ENCODE results near the gene SAMD3.
A peak's percentile ranks its signal among the peaks of the same experiment; 100 is the strongest.

The SAMD3 gene

GRCh38 chr6:130113201-130113710, 109.5 kb downstream of the SAMD3 start:
- H3K4me1 Mint-ChIP-seq (ENCODE audit: low read depth): peaks cover 27% of the 10 kb centered on the region
- peaks cover 5% of the 10 kb centered on the region for H3K9me3 Mint-ChIP-seq
- peaks cover 51% of the 10 kb centered on the region for H3K36me3 Mint-ChIP-seq (ENCODE audit: low read depth)
- H3K4me3 Mint-ChIP-seq: no peak overlapping the region
- no peak overlapping the region for H3K27ac Mint-ChIP-seq
- no peaks in the 10 kb centered on the region for H3K27me3 Mint-ChIP-seq

GRCh38 chr6:130111031-130111430, 111.7 kb downstream of the SAMD3 start:
- Mint-ChIP-seq H3K9me3 (peaks cover 5% of the 10 kb centered on the region), H3K36me3 (ENCODE audit: low read depth) (peaks cover 56% of the 10 kb centered on the region), H3K4me1 (ENCODE audit: low read depth) (peaks cover 31% of the 10 kb centered on the region), H3K27ac (no peak overlapping the region), H3K4me3 (no peak overlapping the region), H3K27me3 (no peaks in the 10 kb centered on the region)

DNA sequence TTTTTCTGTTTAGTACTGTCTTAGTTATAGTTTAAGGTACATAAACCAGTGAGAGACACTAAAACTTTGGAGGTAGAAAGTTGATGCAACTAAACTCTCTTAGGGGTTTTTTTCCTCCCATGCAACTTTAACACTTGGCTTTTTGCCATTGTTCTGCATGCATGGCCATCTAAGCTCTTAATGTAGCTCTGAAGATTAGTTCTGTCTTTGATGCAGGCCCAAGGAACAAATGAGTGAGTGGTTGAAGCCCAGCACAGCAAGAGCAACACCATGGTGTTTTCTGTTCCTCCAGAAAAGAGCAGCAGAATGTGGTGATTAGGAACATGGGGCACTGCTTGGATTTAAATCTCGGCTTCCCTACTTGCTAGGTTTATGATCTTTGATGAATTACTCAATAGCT, 115.0 kb downstream of the SAMD3 start:
- Mint-ChIP-seq H3K27ac (peak overlapping the region; percentile 27), H3K36me3 (ENCODE audit: low read depth) (peaks cover 59% of the 10 kb centered on the region), H3K9me3 (peaks cover 5% of the 10 kb centered on the region), H3K4me3 (no peak overlapping the region), H3K4me1 (ENCODE audit: low read depth) (peaks cover 18% of the 10 kb centered on the region), H3K27me3 (no peaks in the 10 kb centered on the region)

DNA sequence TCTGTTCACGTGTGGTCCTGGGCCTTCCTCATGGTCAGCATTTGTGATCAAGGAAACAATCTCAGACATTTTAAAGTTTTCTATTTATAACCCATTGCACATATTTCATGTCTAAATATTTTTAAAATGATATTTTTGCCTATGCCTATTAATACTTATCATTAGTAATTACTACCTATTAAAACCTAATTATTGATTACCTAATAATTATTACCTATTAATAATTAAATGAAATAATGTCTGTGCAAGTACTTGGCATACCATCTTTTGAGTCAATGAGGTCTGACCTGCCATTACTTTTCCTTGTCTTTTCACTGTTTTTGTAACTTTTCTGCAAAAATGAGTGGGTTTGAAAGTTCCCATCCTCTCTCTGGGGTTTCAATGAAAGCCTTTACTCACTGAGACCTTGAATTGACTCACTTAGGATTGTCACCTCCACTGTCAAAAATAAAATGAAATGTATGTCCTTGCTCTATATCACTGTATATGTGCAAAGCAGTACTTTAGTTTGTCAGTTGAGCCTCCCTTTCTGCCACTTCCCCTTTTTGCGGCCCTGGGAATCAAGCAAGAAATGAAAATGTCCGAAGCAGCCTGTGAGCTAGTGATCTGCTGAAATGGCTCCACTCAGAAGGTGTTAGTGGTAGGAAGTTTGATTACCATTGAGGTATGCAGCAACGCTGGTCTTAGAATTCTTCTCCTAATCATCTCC, 116.6 kb downstream of the SAMD3 start:
- Mint-ChIP-seq H3K27ac (no peak overlapping the region), H3K36me3 (ENCODE audit: low read depth) (peaks cover 68% of the 10 kb centered on the region), H3K27me3 (no peaks in the 10 kb centered on the region), H3K9me3 (peaks cover 5% of the 10 kb centered on the region), H3K4me3 (no peak overlapping the region), H3K4me1 (ENCODE audit: low read depth) (peaks cover 18% of the 10 kb centered on the region)

DNA sequence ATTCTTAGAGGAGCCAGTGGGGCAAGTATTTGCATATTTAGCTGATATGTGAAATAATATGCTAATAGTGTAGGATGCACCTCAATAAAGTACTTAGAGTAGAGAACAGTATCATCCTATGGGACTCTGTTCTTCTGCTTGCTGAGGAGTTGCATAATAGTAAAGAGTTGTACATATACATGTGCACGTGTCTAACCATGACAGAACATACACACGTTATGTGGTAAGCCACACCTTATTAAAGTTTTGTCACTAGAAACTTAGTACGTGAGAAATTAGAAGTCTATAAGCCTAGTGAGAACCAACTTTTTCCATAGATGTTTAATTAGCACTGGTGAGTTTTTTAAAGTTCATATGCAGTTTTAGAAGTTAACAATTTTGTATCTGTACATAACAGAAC, 123.6 kb downstream of the SAMD3 start:
- Mint-ChIP-seq H3K4me1 (ENCODE audit: low read depth) (no peaks in the 10 kb centered on the region), H3K36me3 (ENCODE audit: low read depth) (peaks cover 61% of the 10 kb centered on the region), H3K27me3 (no peaks in the 10 kb centered on the region), H3K27ac (no peak overlapping the region), H3K9me3 (no peaks in the 10 kb centered on the region), H3K4me3 (no peak overlapping the region)

- Mint-ChIP-seq H3K27me3 (no peaks in the 10 kb centered on the region), H3K27ac (no peak overlapping the region)
Measured at GRCh38 chr6:130098317-130098716, 124.4 kb downstream of the SAMD3 start.

More at GRCh38 chr6:130098317-130098716, 124.4 kb downstream of the SAMD3 start:
- Mint-ChIP-seq H3K9me3 (no peaks in the 10 kb centered on the region), H3K36me3 (ENCODE audit: low read depth) (peaks cover 64% of the 10 kb centered on the region), H3K4me1 (ENCODE audit: low read depth) (peaks cover 4% of the 10 kb centered on the region), H3K4me3 (no peak overlapping the region)
